B cell (primary cell): Measurements from ENCODE around the gene EMP1. TPM values are rescaled to one million over a fixed set of nuclear protein-coding genes. Genes with fewer than 3 reads are reported as not detected.

ENCODE experiments used
- ATAC-seq: fragments of 200-7000 bp; cut with Tn5 transposase; one replicate; pipeline ENCODE4 v1.10.0; 2021; ENCODE audit warnings: low read depth, mild to moderate bottlenecking, moderate number of reproducible peaks, moderate library complexity
- CTCF ChIA-PET: fragments of 350-600 bp; sonication (Branson Sonifier 250); formaldehyde crosslinking; loops from one replicate; lab custom pipeline; 2021; ENCODE audit warnings: antibody characterized with exemption, inconsistent platforms; lab: Charles Lee
- POLR2A ChIA-PET: fragments of 350-600 bp; sonication (Branson Sonifier 250); formaldehyde crosslinking; loops from one replicate; lab custom pipeline; 2021; ENCODE audit warnings: antibody characterized with exemption; lab: Charles Lee
- DNase-seq: peaks from one replicate; pipeline ENCODE4 v3.0.0; 2013
- H2AFZ ChIP-seq: 2 replicates; pipeline ENCODE4 v1.6.1; 2012; ENCODE audit warnings: mild to moderate bottlenecking, low read depth, low read length; ENCODE audit not compliant: insufficient read depth, poor library complexity, severe bottlenecking
- H3K27ac ChIP-seq, 2 donors: 1 replicate in 1 of 2; 2 replicates in 1 of 2; pipeline ENCODE4 v1.5.1; 2012 to 2013; ENCODE audit warnings: low read length in 2 of 2, mild to moderate bottlenecking in 2 of 2, moderate library complexity in 1 of 2
- H3K27me3 ChIP-seq, 4 experiments: fragments of 200-600 bp in 1 of 4; sonication (generic) in 1 of 4; replicated peaks in 1 of 4; 1 replicate in 2 of 4; 2 replicates in 2 of 4; pipeline versions ENCODE4 v1.6.1 to v1.7.0; 2013 to 2016; ENCODE audit warnings: low read length in 3 of 4, mild to moderate bottlenecking in 2 of 4, mixed read lengths in 1 of 4, moderate library complexity in 1 of 4; ENCODE audit not compliant: insufficient read depth in 4 of 4, control insufficient read depth in 3 of 4; ENCODE audit errors: control extremely low read depth in 1 of 4
- H3K36me3 ChIP-seq, 2 experiments: replicated peaks in 1 of 2; 1 replicate in 1 of 2; 2 replicates in 1 of 2; pipeline versions ENCODE4 v1.6.1 to v1.7.1; 2013; ENCODE audit warnings: low read length in 1 of 2; ENCODE audit not compliant: insufficient read depth in 2 of 2, control insufficient read depth in 1 of 2; ENCODE audit errors: control extremely low read depth in 1 of 2, extremely low read depth in 1 of 2
- H3K4me1 ChIP-seq, 2 donors: fragments of 200-600 bp in 1 of 2; sonication (generic) in 1 of 2; 1 replicate in 1 of 2; 2 replicates in 1 of 2; pipeline versions ENCODE4 v1.5.1 to v1.6.1; 2013 to 2017; ENCODE audit warnings: low read length in 2 of 2; ENCODE audit not compliant: control insufficient read depth in 2 of 2, insufficient read depth in 2 of 2
- H3K4me2 ChIP-seq: replicated peaks from 2 replicates; pipeline ENCODE3; 2012; ENCODE audit warnings: mild to moderate bottlenecking, low read depth, low read length; ENCODE audit not compliant: poor library complexity, severe bottlenecking
- H3K4me3 ChIP-seq, 5 experiments: fragments of 200-600 bp in 1 of 5; sonication (generic) in 1 of 5; 1 replicate in 3 of 5; 2 replicates in 2 of 5; pipeline versions ENCODE4 v1.5.1 to v1.7.0; 2011 to 2016; ENCODE audit warnings: low read length in 4 of 5, mild to moderate bottlenecking in 4 of 5, low read depth in 2 of 5, control low read depth in 1 of 5, moderate library complexity in 1 of 5; ENCODE audit not compliant: insufficient read depth in 1 of 5; ENCODE audit errors: control extremely low read depth in 1 of 5, extremely low read depth in 1 of 5
- H3K79me2 ChIP-seq: fragments of 200-600 bp; sonication (generic); one replicate; pipeline ENCODE4 v1.6.0; 2016; ENCODE audit warnings: low read length; ENCODE audit not compliant: control insufficient read depth, insufficient read depth
- H3K9ac ChIP-seq: fragments of 200-600 bp; sonication (generic); 2 replicates; pipeline ENCODE4 v1.6.1; 2017; ENCODE audit warnings: mild to moderate bottlenecking, low read length, moderate library complexity
- H3K9me3 ChIP-seq, 3 donors: one replicate each; pipeline versions ENCODE4 v1.6.1 to v1.7.1; 2013; ENCODE audit warnings: low read length in 2 of 3; ENCODE audit not compliant: control insufficient read depth in 2 of 3, insufficient read depth in 1 of 3; ENCODE audit errors: control extremely low read depth in 1 of 3
- H4K20me1 ChIP-seq: 2 replicates; pipeline ENCODE4 v1.6.0; 2012; ENCODE audit warnings: mild to moderate bottlenecking, low read length; ENCODE audit not compliant: insufficient read depth, control insufficient read depth, poor library complexity, severe bottlenecking
- H3K27ac Mint-ChIP-seq: one replicate; pipeline ENCODE4 v1.8.0; 2021; ENCODE audit warnings: mixed read lengths
- H3K27me3 Mint-ChIP-seq: one replicate; pipeline ENCODE4 v1.8.0; 2021; ENCODE audit warnings: mixed read lengths
- H3K4me1 Mint-ChIP-seq: one replicate; pipeline ENCODE4 v1.8.0; 2021; ENCODE audit warnings: mixed read lengths
- H3K4me3 Mint-ChIP-seq: one replicate; pipeline ENCODE4 v1.8.0; 2021; ENCODE audit warnings: mixed read lengths
- H3K9me3 Mint-ChIP-seq: one replicate; pipeline ENCODE4 v1.8.0; 2022; ENCODE audit warnings: mixed read lengths; ENCODE audit not compliant: insufficient read depth
- EZH2 ChIP-seq: IDR thresholded peaks from 2 replicates; pipeline ENCODE4 v1.6.1; 2012; ENCODE audit warnings: borderline replicate concordance, low read depth, mild to moderate bottlenecking, moderate library complexity, low read length; ENCODE audit not compliant: insufficient read depth, poor library complexity, severe bottlenecking
- WGBS: methylation state at CpG from one replicate; pipeline ENCODE4 v1.1.5; 2013; ENCODE audit warnings: missing lambda C conversion rate; ENCODE audit not compliant: insufficient coverage; 5-methylcytosine and 5-hydroxymethylcytosine counted together
- intact Hi-C: fragments of 100-400 bp; cut with micrococcal nuclease; formaldehyde crosslinking; loops from one replicate; pipeline ENCODE4 v1.10.0; 2022
- polyA plus RNA-seq: library from polyadenylated mRNA; depleted of rRNA; stranded (reverse); fragments of >200 nt; gene quantifications from 2 replicates; pipeline ENCODE4 v1.2.3, GENCODE V29; 2012
- total RNA-seq, 2 donors: library from RNA; stranded (reverse); fragments of 120-200 nt in 1 of 2; gene quantifications; 1 replicate in 1 of 2; 2 replicates in 1 of 2; pipeline versions ENCODE4 v1.2.3 to v1.2.4, GENCODE V29; 2013 to 2022
- TF ChIP-seq, protein P1 (sequence below): fragments of 200-600 bp; IDR thresholded peaks from one replicate; pipeline ENCODE4 v1.8.0; 2022; ENCODE audit warnings: antibody characterized with exemption, mild to moderate bottlenecking

The EMP1 gene
- total and polyA plus RNA-seq, 2 donors (not counting 1 experiment from before 2014, with no cell fraction given), result 0.07 to 0.64 TPM

DNA sequence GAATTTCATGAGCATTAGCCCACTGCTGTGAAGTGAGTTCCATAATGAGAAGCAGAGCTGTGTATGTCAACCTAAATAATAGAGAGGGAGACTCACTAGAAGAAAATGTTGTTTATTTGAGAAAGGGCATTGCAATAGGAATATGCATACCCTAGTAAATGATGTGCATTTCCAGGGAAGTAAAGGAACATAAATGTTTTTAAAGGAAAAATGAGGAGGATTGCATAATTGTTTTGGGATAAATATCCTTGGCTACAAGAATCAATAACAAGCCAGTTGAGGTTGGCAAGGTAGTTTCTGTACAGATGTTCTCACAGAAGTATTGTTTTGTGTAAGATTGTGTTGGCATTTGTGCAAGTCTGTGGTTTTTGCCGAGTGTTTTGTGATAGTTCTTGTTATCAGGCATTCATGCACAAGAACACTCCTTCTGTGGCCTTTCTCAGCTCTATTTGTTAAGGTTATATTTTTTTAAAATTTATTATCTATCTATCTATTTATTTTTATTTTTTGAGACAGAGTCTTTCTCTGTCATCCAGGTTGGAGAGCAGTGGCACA is 47.1 kb downstream of the EMP1 start:
- Histone ChIP-seq H3K9me3 (no peaks in the 10 kb centered on the region), H3K27me3 (no peaks in the 10 kb centered on the region), H3K4me3 (no peak overlapping the region), H3K79me2 (no peaks in the 10 kb centered on the region), H3K27ac (no peak overlapping the region), H3K9ac (no peak overlapping the region), H3K4me2 (no peak overlapping the region), H3K4me1 (no peaks in the 10 kb centered on the region), H4K20me1 (no peaks in the 10 kb centered on the region), H3K36me3 (no peaks in the 10 kb centered on the region), H2AFZ (no peak overlapping the region)
- ATAC-seq (no peak), DNase-seq (no peak)
- no CpG with 5 or more reads among the region's 1 CpG for WGBS
- TF ChIP-seq, protein P1, sequence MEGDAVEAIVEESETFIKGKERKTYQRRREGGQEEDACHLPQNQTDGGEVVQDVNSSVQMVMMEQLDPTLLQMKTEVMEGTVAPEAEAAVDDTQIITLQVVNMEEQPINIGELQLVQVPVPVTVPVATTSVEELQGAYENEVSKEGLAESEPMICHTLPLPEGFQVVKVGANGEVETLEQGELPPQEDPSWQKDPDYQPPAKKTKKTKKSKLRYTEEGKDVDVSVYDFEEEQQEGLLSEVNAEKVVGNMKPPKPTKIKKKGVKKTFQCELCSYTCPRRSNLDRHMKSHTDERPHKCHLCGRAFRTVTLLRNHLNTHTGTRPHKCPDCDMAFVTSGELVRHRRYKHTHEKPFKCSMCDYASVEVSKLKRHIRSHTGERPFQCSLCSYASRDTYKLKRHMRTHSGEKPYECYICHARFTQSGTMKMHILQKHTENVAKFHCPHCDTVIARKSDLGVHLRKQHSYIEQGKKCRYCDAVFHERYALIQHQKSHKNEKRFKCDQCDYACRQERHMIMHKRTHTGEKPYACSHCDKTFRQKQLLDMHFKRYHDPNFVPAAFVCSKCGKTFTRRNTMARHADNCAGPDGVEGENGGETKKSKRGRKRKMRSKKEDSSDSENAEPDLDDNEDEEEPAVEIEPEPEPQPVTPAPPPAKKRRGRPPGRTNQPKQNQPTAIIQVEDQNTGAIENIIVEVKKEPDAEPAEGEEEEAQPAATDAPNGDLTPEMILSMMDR, result no peak
- no peak for TF ChIP-seq EZH2
- H3K9me3 Mint-ChIP-seq, result no peaks in the 10 kb centered on the region
- POLR2A ChIA-PET, result no interaction called here
- CTCF ChIA-PET, result interaction anchor here (1.2 to 2.3 kb wide), 2 partner anchors 8 to 12 kb away, joined by 3 to 6 read pairs; no protein-coding TSS in a partner anchor
- no peak overlapping the region for H3K4me3 Mint-ChIP-seq
- no peak overlapping the region for H3K27ac Mint-ChIP-seq
- intact Hi-C loops, result no loop called here
- no peaks in the 10 kb centered on the region for H3K4me1 Mint-ChIP-seq
- H3K27me3 Mint-ChIP-seq, result peaks cover 30% of the 10 kb centered on the region

DNA sequence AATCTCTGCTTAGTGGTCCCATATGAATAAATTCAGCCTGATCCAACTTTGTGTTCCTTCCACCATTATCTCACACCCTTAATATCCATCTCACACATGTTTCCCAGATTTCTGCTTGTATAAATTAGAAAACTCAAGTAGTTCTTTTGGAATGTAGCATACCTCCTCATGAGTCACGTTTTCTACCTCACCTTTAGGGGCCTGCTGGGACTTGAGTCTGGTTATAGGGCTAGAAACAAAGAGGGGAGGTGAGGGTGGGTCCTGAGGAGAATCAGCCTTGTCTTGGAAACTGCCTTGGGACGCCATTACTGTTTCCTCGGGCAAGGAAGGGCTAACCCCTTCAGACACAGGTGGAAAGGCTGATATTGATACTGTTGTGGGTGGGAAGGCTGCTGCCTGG is 51.1 kb downstream of the EMP1 start:
- POLR2A ChIA-PET, result no interaction called here
- Mint-ChIP-seq H3K27me3 (peaks cover 35% of the 10 kb centered on the region), H3K4me1 (no peaks in the 10 kb centered on the region), H3K27ac (no peak overlapping the region), H3K4me3 (no peak overlapping the region), H3K9me3 (no peaks in the 10 kb centered on the region)
- Histone ChIP-seq H3K9ac (no peak overlapping the region), H3K4me3 (no peak overlapping the region), H4K20me1 (no peaks in the 10 kb centered on the region), H3K79me2 (no peaks in the 10 kb centered on the region), H3K27ac (no peak overlapping the region), H3K4me2 (no peak overlapping the region), H2AFZ (no peak overlapping the region), H3K4me1 (no peaks in the 10 kb centered on the region), H3K36me3 (no peaks in the 10 kb centered on the region), H3K9me3 (no peaks in the 10 kb centered on the region), H3K27me3 (no peaks in the 10 kb centered on the region)
- WGBS, result 100% methylated on average over 2 of the region's 3 CpGs
- intact Hi-C loops, result no loop called here
- TF ChIP-seq EZH2, result no peak
- TF ChIP-seq, protein P1, result no peak
- CTCF ChIA-PET, result interaction anchor here (3.2 kb wide), 1 partner anchor 9 kb away, joined by 10 read pairs; no protein-coding TSS in a partner anchor
- ATAC-seq (no peak), DNase-seq (no peak)
